Measurements from ENCODE around the gene CTSC.
"Not testable (repeated sequence)": the region's sequence is repeated elsewhere in the genome, so short reads cannot be mapped to it uniquely, and the experiment has no call there.

CTSC gene

DNA sequence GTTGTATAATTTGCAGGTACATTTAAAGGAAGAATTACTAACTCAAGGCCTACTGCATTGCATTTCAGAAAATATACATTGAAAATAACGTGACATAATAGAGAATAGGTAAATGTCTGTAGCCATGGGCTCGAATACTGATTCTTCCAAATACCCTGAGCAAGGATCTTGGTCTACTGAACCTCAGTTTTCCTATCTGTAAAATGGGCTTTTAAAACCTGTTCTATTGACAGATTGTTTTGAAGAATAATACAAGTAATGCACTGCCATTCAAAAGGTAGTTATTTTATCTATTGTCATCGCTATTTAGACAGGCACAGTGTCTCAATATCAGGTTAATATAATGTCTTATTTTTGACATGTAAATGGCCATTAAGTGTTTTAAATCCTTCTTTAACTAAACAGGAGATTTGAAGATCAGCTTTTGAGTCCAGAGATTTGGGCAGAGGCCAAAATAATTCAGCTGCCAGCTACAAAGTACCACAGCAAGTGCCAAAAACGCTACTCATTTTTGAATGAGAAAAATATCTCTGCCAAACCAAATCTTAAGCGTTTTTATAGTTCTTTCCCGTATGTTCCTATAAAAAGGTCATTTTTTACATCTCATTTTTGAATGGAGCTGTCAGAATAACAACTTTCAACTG lies 56.7 kb downstream of the CTSC start:
- Mint-ChIP-seq H3K27me3 (no peaks in the 10 kb centered on the region), H3K36me3 (ENCODE audit: insufficient read depth) (peaks cover 6% of the 10 kb centered on the region), H3K27ac (peak overlapping the region in 1 of 2 donors; percentile 30), H3K4me3 (no peak overlapping the region), H3K9me3 (no peaks in the 10 kb centered on the region), H3K4me1 (ENCODE audit: low read depth in 2 of 2) (peaks cover 0 to 11% of the 10 kb centered on the region in 2 donors)
- no peak for ATAC-seq (replicated peaks)
- no peak for DNase-seq

- H3K4me1 Mint-ChIP-seq (ENCODE audit: low read depth in 2 of 2): peaks cover 0 to 7% of the 10 kb centered on the region in 2 donors
- no peaks in the 10 kb centered on the region for H3K27me3 Mint-ChIP-seq
- no peaks in the 10 kb centered on the region for H3K36me3 Mint-ChIP-seq (ENCODE audit: insufficient read depth)
- ATAC-seq (replicated peaks): no peak
- no peaks in the 10 kb centered on the region for H3K9me3 Mint-ChIP-seq
- no peak overlapping the region for H3K4me3 Mint-ChIP-seq
- DNase-seq: no peak
- H3K27ac Mint-ChIP-seq: no peak overlapping the region
These were observed 60.1 kb downstream of the CTSC start for GRCh38 chr11:88277349-88277915.

- Mint-ChIP-seq H3K9me3 (no peaks in the 10 kb centered on the region), H3K27me3 (no peaks in the 10 kb centered on the region), H3K36me3 (ENCODE audit: insufficient read depth) (no peaks in the 10 kb centered on the region), H3K27ac (peak overlapping the region in 1 of 2 donors; percentile 80), H3K4me1 (ENCODE audit: low read depth in 2 of 2) (peaks cover 0 to 7% of the 10 kb centered on the region in 2 donors), H3K4me3 (no peak overlapping the region)
- ATAC-seq (replicated peaks) (no peak), DNase-seq (no peak)
These were observed 61.9 kb downstream of the CTSC start for GRCh38 chr11:88275636-88276035.

DNA sequence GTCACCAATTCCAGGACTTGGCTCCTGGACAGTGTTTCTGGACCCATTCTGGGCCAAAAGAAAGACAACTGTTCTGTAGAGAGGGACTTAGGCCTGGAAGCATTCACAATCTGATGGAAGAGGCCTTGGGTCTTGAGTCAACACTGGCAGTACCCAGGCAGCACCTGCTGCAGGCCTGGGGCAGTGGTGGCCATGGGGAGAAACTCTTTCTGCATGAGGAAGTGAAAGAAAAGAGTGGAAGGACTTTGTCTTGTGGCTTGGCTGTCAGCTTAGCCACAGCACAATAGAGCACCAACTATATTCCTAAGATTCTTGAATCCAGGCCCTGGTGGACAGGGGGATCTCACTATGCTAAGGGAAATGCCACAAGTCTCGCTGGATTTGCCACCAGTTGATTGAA lies 70.6 kb downstream of the CTSC start:
- Mint-ChIP-seq H3K36me3 (ENCODE audit: insufficient read depth) (peaks cover 17% of the 10 kb centered on the region), H3K4me1 (ENCODE audit: low read depth in 2 of 2) (peaks cover 4 to 5% of the 10 kb centered on the region in 2 donors), H3K9me3 (peaks cover 4 to 7% of the 10 kb centered on the region in 2 donors), H3K27me3 (no peaks in the 10 kb centered on the region), H3K4me3 (no peak overlapping the region), H3K27ac (no peak overlapping the region)
- no peak for ATAC-seq (replicated peaks)
- no peak for DNase-seq

GRCh38 chr11:88266157-88266556 lies 71.4 kb downstream of the CTSC start:
- ATAC-seq (replicated peaks) (no peak), DNase-seq (no peak)
- Mint-ChIP-seq H3K9me3 (peaks cover 10 to 11% of the 10 kb centered on the region in 2 donors), H3K4me1 (ENCODE audit: low read depth in 2 of 2) (peaks cover 4 to 5% of the 10 kb centered on the region in 2 donors), H3K36me3 (ENCODE audit: insufficient read depth) (peaks cover 17% of the 10 kb centered on the region), H3K4me3 (no peak overlapping the region), H3K27me3 (no peaks in the 10 kb centered on the region), H3K27ac (no peak overlapping the region)

GRCh38 chr11:88259431-88259830 lies 78.1 kb downstream of the CTSC start:
- Mint-ChIP-seq H3K27ac (no peak overlapping the region), H3K9me3 (peaks cover 9 to 52% of the 10 kb centered on the region in 2 donors), H3K27me3 (no peaks in the 10 kb centered on the region), H3K4me1 (ENCODE audit: low read depth in 2 of 2) (no peaks in the 10 kb centered on the region), H3K4me3 (no peak overlapping the region), H3K36me3 (ENCODE audit: insufficient read depth) (peaks cover 10% of the 10 kb centered on the region)
- DNase-seq: no peak
- ATAC-seq (replicated peaks): no peak

- Mint-ChIP-seq H3K27ac (no peak overlapping the region), H3K9me3 (peaks cover 2 to 3% of the 10 kb centered on the region in 2 donors), H3K4me3 (no peak overlapping the region), H3K27me3 (no peaks in the 10 kb centered on the region), H3K36me3 (ENCODE audit: insufficient read depth) (no peaks in the 10 kb centered on the region), H3K4me1 (ENCODE audit: low read depth in 2 of 2) (no peaks in the 10 kb centered on the region)
- DNase-seq (no peak), ATAC-seq (replicated peaks) (no peak)
These were observed 85.3 kb downstream of the CTSC start for GRCh38 chr11:88252208-88252607.

- ATAC-seq (replicated peaks) (no peak), DNase-seq (no peak)
- no peak overlapping the region for H3K4me3 Mint-ChIP-seq
- no peaks in the 10 kb centered on the region for H3K4me1 Mint-ChIP-seq (ENCODE audit: low read depth in 2 of 2)
- no peaks in the 10 kb centered on the region for H3K36me3 Mint-ChIP-seq (ENCODE audit: insufficient read depth)
- H3K27me3 Mint-ChIP-seq: no peaks in the 10 kb centered on the region
- H3K27ac Mint-ChIP-seq: no peak overlapping the region
- H3K9me3 Mint-ChIP-seq: peaks cover 0 to 2% of the 10 kb centered on the region in 2 donors
These were observed 86.8 kb downstream of the CTSC start for GRCh38 chr11:88250566-88251242.

GRCh38 chr11:88249706-88250105 lies 87.8 kb downstream of the CTSC start:
- H3K4me1 Mint-ChIP-seq (ENCODE audit: low read depth in 2 of 2): no peaks in the 10 kb centered on the region
- H3K36me3 Mint-ChIP-seq (ENCODE audit: insufficient read depth): no peaks in the 10 kb centered on the region
- DNase-seq (no peak), ATAC-seq (replicated peaks) (no peak)
- H3K27me3 Mint-ChIP-seq: no peaks in the 10 kb centered on the region
- H3K9me3 Mint-ChIP-seq: no peaks in the 10 kb centered on the region
- H3K27ac Mint-ChIP-seq: no peak overlapping the region
- H3K4me3 Mint-ChIP-seq: no peak overlapping the region

DNA sequence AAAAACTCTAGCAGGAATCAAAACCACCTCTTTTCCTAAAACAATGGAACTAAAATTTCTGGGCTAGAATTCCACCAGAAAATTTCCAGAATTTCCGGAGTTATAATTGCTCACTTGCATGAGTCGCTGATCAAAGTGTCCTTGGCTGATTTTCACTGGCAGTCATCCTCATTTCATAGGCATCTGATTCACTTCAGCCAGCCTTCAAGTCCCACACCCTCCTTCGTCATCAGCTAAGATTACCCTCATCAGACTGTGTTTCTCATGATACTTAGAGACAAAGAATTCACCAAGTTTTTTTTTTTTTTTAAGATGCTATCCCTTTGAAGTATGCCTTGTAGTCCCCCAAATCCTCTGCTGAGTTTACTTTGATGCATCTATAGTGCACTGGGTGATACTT lies 90.8 kb downstream of the CTSC start:
- H3K36me3 Mint-ChIP-seq (ENCODE audit: insufficient read depth): no peaks in the 10 kb centered on the region
- peaks cover 5 to 19% of the 10 kb centered on the region in 2 donors for H3K9me3 Mint-ChIP-seq
- DNase-seq: no peak
- ATAC-seq (replicated peaks): no peak
- no peaks in the 10 kb centered on the region for H3K27me3 Mint-ChIP-seq
- H3K4me1 Mint-ChIP-seq (ENCODE audit: low read depth in 2 of 2): no peaks in the 10 kb centered on the region
- H3K27ac Mint-ChIP-seq: no peak overlapping the region
- H3K4me3 Mint-ChIP-seq: no peak overlapping the region

GRCh38 chr11:88245576-88245975 lies 92.0 kb downstream of the CTSC start:
- not testable (repeated sequence) for H3K4me1 Mint-ChIP-seq (ENCODE audit: low read depth in 2 of 2); ATAC-seq (replicated peaks); H3K36me3 Mint-ChIP-seq (ENCODE audit: insufficient read depth); H3K4me3 Mint-ChIP-seq; H3K27me3 Mint-ChIP-seq; DNase-seq; H3K27ac Mint-ChIP-seq
- H3K9me3 Mint-ChIP-seq: peaks cover 6 to 23% of the 10 kb centered on the region in 2 donors

Measured in effector memory CD8-positive, alpha-beta T cell (primary cell).